Neural progenitor cell (in vitro differentiated cells): ENCODE results near the gene PROX2. TPM values are rescaled to one million over a fixed set of nuclear protein-coding genes. Genes with fewer than 3 reads are reported as not detected.

Experiments
- DNase-seq: peaks from one replicate; pipeline ENCODE4 v3.0.0-alpha.2; 2016; ENCODE audit warnings: low spot score
- H2AFZ ChIP-seq: fragments of 200-600 bp; sonication (generic); replicated peaks from 2 replicates; pipeline ENCODE4 v1.6.1; 2016; ENCODE audit warnings: antibody characterized with exemption
- H3F3A ChIP-seq: fragments of 200-600 bp; sonication (generic); 2 replicates; pipeline ENCODE4 v1.6.1; 2016; ENCODE audit warnings: antibody characterized with exemption, low read depth
- H3K27ac ChIP-seq: fragments of 200-600 bp; sonication (generic); 2 replicates; pipeline ENCODE4 v1.5.1; 2016; ENCODE audit warnings: mild to moderate bottlenecking
- H3K27me3 ChIP-seq: fragments of 200-600 bp; sonication (generic); 2 replicates; pipeline ENCODE4 v1.6.1; 2016; ENCODE audit warnings: mild to moderate bottlenecking, moderate library complexity
- H3K36me3 ChIP-seq: fragments of 200-600 bp; sonication (generic); 2 replicates; pipeline ENCODE4 v1.5.1; 2016
- H3K4me1 ChIP-seq: fragments of 200-600 bp; sonication (generic); 2 replicates; pipeline ENCODE4 v1.6.1; 2016; ENCODE audit warnings: mixed run types
- H3K4me2 ChIP-seq: fragments of 200-600 bp; sonication (generic); 2 replicates; pipeline ENCODE4 v1.6.1; 2016
- H3K4me3 ChIP-seq: fragments of 200-600 bp; sonication (generic); 2 replicates; pipeline ENCODE4 v1.5.1; 2016
- H3K79me2 ChIP-seq: fragments of 200-600 bp; sonication (generic); 2 replicates; pipeline ENCODE4 v1.6.1; 2016; ENCODE audit warnings: low read depth
- H3K9ac ChIP-seq: fragments of 200-600 bp; sonication (generic); 2 replicates; pipeline ENCODE4 v1.6.1; 2016
- H3K9me3 ChIP-seq: fragments of 200-600 bp; sonication (generic); 2 replicates; pipeline ENCODE4 v1.5.1; 2016; ENCODE audit warnings: low read depth
- H4K20me1 ChIP-seq: fragments of 200-600 bp; sonication (generic); 2 replicates; pipeline ENCODE4 v1.6.1; 2016; ENCODE audit warnings: low read depth
- H3K27ac Mint-ChIP-seq: 3 replicates; pipeline ENCODE4 v1.8.0; 2021; ENCODE audit warnings: mixed read lengths
- H3K27me3 Mint-ChIP-seq: 2 replicates; pipeline ENCODE4 v1.8.0; 2022; ENCODE audit warnings: low read depth, mild to moderate bottlenecking, inconsistent platforms, moderate library complexity, mixed read lengths; ENCODE audit not compliant: insufficient read depth
- H3K36me3 Mint-ChIP-seq: 3 replicates; pipeline ENCODE4 v1.8.0; 2021; ENCODE audit warnings: mixed read lengths
- H3K4me1 Mint-ChIP-seq: 3 replicates; pipeline ENCODE4 v1.8.0; 2021; ENCODE audit warnings: mixed read lengths
- H3K4me3 Mint-ChIP-seq: 3 replicates; pipeline ENCODE4 v1.8.0; 2021; ENCODE audit warnings: mild to moderate bottlenecking, moderate library complexity, mixed read lengths
- H3K9me3 Mint-ChIP-seq: 3 replicates; pipeline ENCODE4 v1.8.0; 2020; ENCODE audit warnings: mixed read lengths
- CTCF ChIP-seq: fragments of 200-600 bp; sonication (generic); IDR thresholded peaks from 2 replicates; pipeline ENCODE4 v1.5.1; 2017; ENCODE audit warnings: antibody characterized with exemption, mild to moderate bottlenecking
- EZH2 ChIP-seq: fragments of 200-600 bp; sonication (generic); IDR thresholded peaks from 2 replicates; pipeline ENCODE4 v1.6.1; 2017; ENCODE audit warnings: antibody characterized with exemption, mild to moderate bottlenecking, moderate library complexity
- EZH2phosphoT487 ChIP-seq: fragments of 200-600 bp; sonication (generic); IDR thresholded peaks from 2 replicates; pipeline ENCODE4 v1.6.1; 2017; ENCODE audit warnings: antibody characterized with exemption
- total RNA-seq: library from RNA; depleted of rRNA; stranded (reverse); fragments of >200 nt; gene quantifications from 2 replicates; pipeline ENCODE4 v1.2.3, GENCODE V29; 2015; ENCODE audit warnings: low replicate concordance

PROX2 gene
- total RNA-seq, 1 donor from 2014 or later: not detected

- Mint-ChIP-seq H3K4me3 (no peak overlapping the region), H3K27ac (no peak overlapping the region)
- no peak for TF ChIP-seq CTCF
- TF ChIP-seq EZH2: no peak
- no peak for TF ChIP-seq EZH2phosphoT487
These were observed 28.8 kb downstream of the PROX2 start for GRCh38 chr14:74846968-74847665.

GRCh38 chr14:74846168-74846567 lies 29.8 kb downstream of the PROX2 start:
- Histone ChIP-seq H3K79me2 (no peaks in the 10 kb centered on the region), H3K36me3 (no peaks in the 10 kb centered on the region), H3K9me3 (no peaks in the 10 kb centered on the region), H3K9ac (no peak overlapping the region), H3K4me3 (no peak overlapping the region), H3K4me1 (no peaks in the 10 kb centered on the region), H3F3A (no peaks in the 10 kb centered on the region), H3K27ac (no peak overlapping the region), H2AFZ (no peak overlapping the region), H3K27me3 (no peaks in the 10 kb centered on the region), H4K20me1 (no peaks in the 10 kb centered on the region), H3K4me2 (no peak overlapping the region)
- Mint-ChIP-seq H3K4me1 (no peaks in the 10 kb centered on the region), H3K27me3 (no peaks in the 10 kb centered on the region), H3K9me3 (no peaks in the 10 kb centered on the region), H3K36me3 (peaks cover under 1% of the 10 kb centered on the region), H3K4me3 (no peak overlapping the region), H3K27ac (no peak overlapping the region)
- no peak for TF ChIP-seq CTCF
- TF ChIP-seq EZH2: no peak
- TF ChIP-seq EZH2phosphoT487: no peak
- no peak for DNase-seq

More at GRCh38 chr14:74846968-74847665, 28.8 kb downstream of the PROX2 start:
- Histone ChIP-seq H3K9ac (no peak overlapping the region), H3K4me2 (no peak overlapping the region), H3K79me2 (no peaks in the 10 kb centered on the region), H3K27ac (no peak overlapping the region), H3K4me3 (no peak overlapping the region), H3K9me3 (no peaks in the 10 kb centered on the region), H3F3A (no peaks in the 10 kb centered on the region), H3K4me1 (no peaks in the 10 kb centered on the region), H3K36me3 (no peaks in the 10 kb centered on the region), H2AFZ (no peak overlapping the region), H3K27me3 (no peaks in the 10 kb centered on the region), H4K20me1 (no peaks in the 10 kb centered on the region)
- Mint-ChIP-seq H3K4me1 (no peaks in the 10 kb centered on the region), H3K9me3 (no peaks in the 10 kb centered on the region), H3K36me3 (no peaks in the 10 kb centered on the region), H3K27me3 (no peaks in the 10 kb centered on the region)
- no peak for DNase-seq

- Histone ChIP-seq H3K9me3 (no peaks in the 10 kb centered on the region), H3K27ac (no peak overlapping the region), H3K9ac (no peak overlapping the region), H2AFZ (no peak overlapping the region), H3F3A (no peaks in the 10 kb centered on the region), H3K4me2 (no peak overlapping the region), H3K4me1 (no peaks in the 10 kb centered on the region), H3K4me3 (no peak overlapping the region), H3K27me3 (no peaks in the 10 kb centered on the region), H3K36me3 (no peaks in the 10 kb centered on the region), H3K79me2 (no peaks in the 10 kb centered on the region), H4K20me1 (no peaks in the 10 kb centered on the region)
- Mint-ChIP-seq H3K4me3 (no peak overlapping the region), H3K27ac (no peak overlapping the region), H3K9me3 (no peaks in the 10 kb centered on the region), H3K27me3 (no peaks in the 10 kb centered on the region), H3K4me1 (no peaks in the 10 kb centered on the region), H3K36me3 (peaks cover 4% of the 10 kb centered on the region)
- no peak for DNase-seq
- no peak for TF ChIP-seq CTCF
- TF ChIP-seq EZH2: no peak
These were observed 32.3 kb downstream of the PROX2 start for GRCh38 chr14:74843653-74844052.
